ENCODE data around the gene THAP4.

- no peak for TF ChIP-seq CTCF (IDR thresholded peaks at IDR 0.05)
- TF ChIP-seq POLR2A (IDR thresholded peaks at IDR 0.05): no peak
Observed at GRCh38 chr2:241637795-241638660, 1.1 kb upstream of the THAP4 start.

Data from body of pancreas (tissue), 4 donors.